ENCODE data around the gene MOB3A.
"Not testable (repeated sequence)": the region's sequence is repeated elsewhere in the genome, so short reads cannot be mapped to it uniquely, and the experiment has no call there.

MOB3A gene

GRCh38 chr19:2103045-2103707 lies 7.0 kb upstream of the MOB3A start:
- FAIRE-seq = no peak

- no peak for FAIRE-seq
Observed at GRCh38 chr19:2101417-2102335, 5.5 kb upstream of the MOB3A start.

- no peak for FAIRE-seq
Observed at GRCh38 chr19:2100719-2101061, 4.6 kb upstream of the MOB3A start.

GRCh38 chr19:2099937-2100718 lies 4.0 kb upstream of the MOB3A start:
- no peak for FAIRE-seq

GRCh38 chr19:2099054-2099501 lies 3.0 kb upstream of the MOB3A start:
- no peak for FAIRE-seq

GRCh38 chr19:2097886-2098327 lies 1.8 kb upstream of the MOB3A start:
- FAIRE-seq = no peak

- no peak for FAIRE-seq
Observed at GRCh38 chr19:2097203-2097885, 1.2 kb upstream of the MOB3A start.

GRCh38 chr19:2096480-2097202 lies 515 bp upstream of the MOB3A start, which contains the start of gene IZUMO4:
TSS of gene IZUMO4 (plus strand) at chr19:2096915. CDS start at chr19:2096946, 31 bp downstream.
- no peak for FAIRE-seq

- not testable (repeated sequence) for FAIRE-seq
Observed at GRCh38 chr19:2091926-2092525, 4.1 kb downstream of the MOB3A start.

GRCh38 chr19:2089727-2090053 lies 6.4 kb downstream of the MOB3A start:
- no peak for FAIRE-seq

GRCh38 chr19:2089001-2089711 lies 7.0 kb downstream of the MOB3A start:
- no peak for FAIRE-seq

- FAIRE-seq = no peak
Observed at GRCh38 chr19:2087621-2088100, 8.5 kb downstream of the MOB3A start.

GRCh38 chr19:2086695-2087620 lies 9.2 kb downstream of the MOB3A start:
- FAIRE-seq = not testable (repeated sequence)

- FAIRE-seq = no peak
Observed at GRCh38 chr19:2084993-2085720, 11.0 kb downstream of the MOB3A start.

- FAIRE-seq = no peak
Observed at GRCh38 chr19:2083174-2083854, 12.8 kb downstream of the MOB3A start.

GRCh38 chr19:2081873-2082810 lies 14.0 kb downstream of the MOB3A start:
- no peak for FAIRE-seq
